ENCODE measurements around the gene ARSB.

DNA sequence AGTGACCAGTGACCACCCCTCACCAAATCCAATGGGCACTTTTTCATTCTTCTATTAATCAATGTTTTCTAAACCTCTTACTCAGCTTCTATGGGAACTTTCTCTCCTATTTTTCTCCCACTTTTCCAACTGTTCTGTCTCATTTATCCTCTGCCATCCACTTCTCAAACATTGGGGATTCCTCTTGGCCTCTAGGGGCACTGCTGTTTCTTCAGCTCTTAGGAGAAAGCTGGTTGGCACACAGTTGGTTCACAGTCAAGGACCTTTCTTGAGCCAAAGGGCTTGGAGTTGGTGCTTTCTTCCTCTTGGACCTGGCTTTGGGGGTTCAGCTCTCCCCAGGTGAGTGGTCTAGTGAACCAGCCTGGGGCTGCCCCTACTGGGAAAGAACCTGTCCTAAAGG, 224.3 kb downstream of the ARSB start:
- TF ChIP-seq, protein P1, sequence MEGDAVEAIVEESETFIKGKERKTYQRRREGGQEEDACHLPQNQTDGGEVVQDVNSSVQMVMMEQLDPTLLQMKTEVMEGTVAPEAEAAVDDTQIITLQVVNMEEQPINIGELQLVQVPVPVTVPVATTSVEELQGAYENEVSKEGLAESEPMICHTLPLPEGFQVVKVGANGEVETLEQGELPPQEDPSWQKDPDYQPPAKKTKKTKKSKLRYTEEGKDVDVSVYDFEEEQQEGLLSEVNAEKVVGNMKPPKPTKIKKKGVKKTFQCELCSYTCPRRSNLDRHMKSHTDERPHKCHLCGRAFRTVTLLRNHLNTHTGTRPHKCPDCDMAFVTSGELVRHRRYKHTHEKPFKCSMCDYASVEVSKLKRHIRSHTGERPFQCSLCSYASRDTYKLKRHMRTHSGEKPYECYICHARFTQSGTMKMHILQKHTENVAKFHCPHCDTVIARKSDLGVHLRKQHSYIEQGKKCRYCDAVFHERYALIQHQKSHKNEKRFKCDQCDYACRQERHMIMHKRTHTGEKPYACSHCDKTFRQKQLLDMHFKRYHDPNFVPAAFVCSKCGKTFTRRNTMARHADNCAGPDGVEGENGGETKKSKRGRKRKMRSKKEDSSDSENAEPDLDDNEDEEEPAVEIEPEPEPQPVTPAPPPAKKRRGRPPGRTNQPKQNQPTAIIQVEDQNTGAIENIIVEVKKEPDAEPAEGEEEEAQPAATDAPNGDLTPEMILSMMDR (conservative IDR thresholded peaks at IDR 0.05) = peak; percentile 33
- no peak for TF ChIP-seq EZH2 (IDR thresholded peaks at IDR 0.05; ENCODE audit: low read depth)

Data from PC-9 (cell line).